Measurements from ENCODE around the gene TMEM26. TPM values are rescaled to one million over a fixed set of nuclear protein-coding genes. Genes with fewer than 3 reads are reported as not detected.

The TMEM26 gene
- total and polyA plus RNA-seq, 12 donors: 0.06 to 0.88 (median 0.32) TPM

DNA sequence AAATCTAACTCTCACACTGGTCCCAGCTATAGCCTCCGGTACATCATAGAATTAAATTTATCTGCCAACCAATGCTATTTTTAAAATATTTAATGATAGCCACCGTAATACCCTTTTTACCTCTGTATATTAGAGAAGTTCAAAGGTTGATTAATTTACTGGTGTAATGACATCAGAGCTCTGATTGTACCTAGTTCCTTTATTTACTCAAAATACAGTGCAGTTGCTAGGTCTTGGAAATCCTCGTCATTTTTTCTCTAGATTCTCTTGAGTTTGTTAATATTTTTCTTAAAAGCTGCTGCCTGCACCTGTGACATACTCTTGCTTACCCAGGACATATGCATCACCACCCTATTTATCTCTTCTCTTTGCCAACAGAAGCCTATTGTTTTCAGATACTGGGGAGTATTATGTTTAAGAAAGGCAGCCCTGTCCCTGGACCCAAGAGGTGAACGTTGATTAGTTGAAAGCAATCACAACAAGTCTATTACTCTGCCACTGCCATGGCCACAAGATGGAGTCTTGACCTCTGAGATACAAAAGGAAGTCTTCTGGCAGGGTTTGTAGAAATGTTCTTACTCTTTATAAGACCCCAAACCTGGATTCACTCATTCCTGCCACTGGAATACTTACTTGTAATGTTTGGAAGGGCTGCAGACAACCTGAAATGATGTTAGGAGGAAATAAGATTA lies 25.6 kb upstream of the TMEM26 start:
- ATAC-seq: no peak
- 77% methylated on average over 4 of the region's 4 CpGs for WGBS, 2 donors
- intact Hi-C loops (cut with DNase I): no loop called here

DNA sequence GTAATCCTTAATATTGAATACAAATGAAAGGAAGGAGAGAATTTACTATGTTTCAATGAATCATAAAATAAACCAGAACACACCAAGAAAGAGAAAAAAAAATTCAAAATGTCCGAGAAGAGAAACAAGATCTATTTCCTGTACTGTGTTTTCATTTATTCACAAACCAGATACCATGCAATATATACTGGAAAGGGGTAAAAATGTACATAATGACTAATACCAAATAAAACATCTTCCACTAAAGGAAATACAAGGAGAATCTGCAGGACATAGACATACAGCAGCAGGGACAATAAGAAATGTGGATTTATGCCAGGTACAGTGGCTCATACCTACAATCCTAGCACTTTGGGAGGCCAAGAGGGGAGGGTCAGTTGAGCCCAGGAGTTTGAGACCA lies 24.3 kb upstream of the TMEM26 start:
- H3K27me3 ChIP-seq: no peaks in the 10 kb centered on the region
- H3K9me3 ChIP-seq: no peaks in the 10 kb centered on the region
- TF ChIP-seq, protein P1, sequence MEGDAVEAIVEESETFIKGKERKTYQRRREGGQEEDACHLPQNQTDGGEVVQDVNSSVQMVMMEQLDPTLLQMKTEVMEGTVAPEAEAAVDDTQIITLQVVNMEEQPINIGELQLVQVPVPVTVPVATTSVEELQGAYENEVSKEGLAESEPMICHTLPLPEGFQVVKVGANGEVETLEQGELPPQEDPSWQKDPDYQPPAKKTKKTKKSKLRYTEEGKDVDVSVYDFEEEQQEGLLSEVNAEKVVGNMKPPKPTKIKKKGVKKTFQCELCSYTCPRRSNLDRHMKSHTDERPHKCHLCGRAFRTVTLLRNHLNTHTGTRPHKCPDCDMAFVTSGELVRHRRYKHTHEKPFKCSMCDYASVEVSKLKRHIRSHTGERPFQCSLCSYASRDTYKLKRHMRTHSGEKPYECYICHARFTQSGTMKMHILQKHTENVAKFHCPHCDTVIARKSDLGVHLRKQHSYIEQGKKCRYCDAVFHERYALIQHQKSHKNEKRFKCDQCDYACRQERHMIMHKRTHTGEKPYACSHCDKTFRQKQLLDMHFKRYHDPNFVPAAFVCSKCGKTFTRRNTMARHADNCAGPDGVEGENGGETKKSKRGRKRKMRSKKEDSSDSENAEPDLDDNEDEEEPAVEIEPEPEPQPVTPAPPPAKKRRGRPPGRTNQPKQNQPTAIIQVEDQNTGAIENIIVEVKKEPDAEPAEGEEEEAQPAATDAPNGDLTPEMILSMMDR (IDR thresholded peaks at IDR 0.05): no peak
- no peak for DNase-seq
- peaks cover 0 to 9% (median 0%) of the 10 kb centered on the region in 9 donors for H3K4me1 ChIP-seq
- no peak overlapping the region for H3K4me3 ChIP-seq
- WGBS, 2 donors: 74 to 76% methylated on average over 1 of the region's 1 CpG
- no peaks in the 10 kb centered on the region for H3K36me3 ChIP-seq
- no peak overlapping the region for H3K27ac ChIP-seq
- intact Hi-C loops (cut with DNase I): no loop called here
- ATAC-seq: no peak

More for the DNA sequence above, 25.6 kb upstream of the TMEM26 start:
- no peaks in the 10 kb centered on the region for H3K36me3 ChIP-seq
- TF ChIP-seq, protein P1 (IDR thresholded peaks at IDR 0.05): no peak
- no peaks in the 10 kb centered on the region for H3K4me1 ChIP-seq
- no peak overlapping the region for H3K4me3 ChIP-seq
- peaks cover 0 to 6% (median 0%) of the 10 kb centered on the region in 7 donors for H3K27me3 ChIP-seq
- H3K27ac ChIP-seq: no peak overlapping the region
- no peak for DNase-seq
- H3K9me3 ChIP-seq: no peaks in the 10 kb centered on the region

DNA sequence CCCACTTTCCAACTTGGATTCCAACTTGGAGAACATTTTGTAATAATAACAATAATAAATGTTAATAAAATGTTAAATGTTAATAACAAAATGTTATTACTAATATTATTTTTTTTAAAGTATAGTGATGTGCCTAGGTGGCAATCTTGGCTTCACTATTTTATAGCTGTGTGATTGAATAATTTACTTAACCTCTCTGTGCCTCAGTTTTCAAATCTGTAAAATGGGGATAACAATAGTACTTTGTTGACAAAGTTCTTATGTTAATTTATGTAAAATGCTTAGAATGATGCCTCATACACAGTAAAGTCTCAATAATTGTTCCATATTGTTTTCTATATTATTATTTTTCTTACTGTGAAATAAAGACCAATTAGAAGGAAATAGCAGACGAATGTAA lies 23.3 kb upstream of the TMEM26 start:
- Histone ChIP-seq H3K4me1 (peaks cover 0 to 9% (median 0%) of the 10 kb centered on the region in 9 donors), H3K9me3 (no peaks in the 10 kb centered on the region), H3K27ac (no peak overlapping the region), H3K36me3 (no peaks in the 10 kb centered on the region), H3K27me3 (no peaks in the 10 kb centered on the region), H3K4me3 (no peak overlapping the region)
- ATAC-seq (no peak), DNase-seq (no peak)
- 89 to 93% methylated on average over 1 of the region's 1 CpG for WGBS, 2 donors
- intact Hi-C loops (cut with DNase I): no loop called here
- TF ChIP-seq, protein P1 (IDR thresholded peaks at IDR 0.05): no peak

DNA sequence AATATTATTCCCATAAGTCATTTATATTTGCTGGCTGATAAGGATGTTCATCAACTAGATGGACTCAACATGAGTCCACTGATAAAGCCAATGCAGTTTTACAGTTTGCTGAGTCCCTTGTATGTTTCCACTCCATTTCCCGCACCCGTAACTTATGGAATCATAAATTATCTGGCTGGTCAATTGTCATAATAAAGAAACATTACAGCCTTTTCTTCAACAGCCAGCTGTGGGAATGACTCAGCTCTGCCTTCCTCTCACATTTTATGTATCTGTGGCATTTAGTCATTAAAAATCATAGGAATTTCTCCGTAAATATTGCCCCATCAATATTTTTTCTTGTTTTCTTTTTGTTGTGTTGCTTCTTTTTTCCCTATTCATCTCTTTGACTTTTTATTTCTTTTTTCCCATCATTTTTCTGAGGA lies 22.3 kb upstream of the TMEM26 start:
- no peak overlapping the region for H3K27ac ChIP-seq
- intact Hi-C loops (cut with DNase I): no loop called here
- no peaks in the 10 kb centered on the region for H3K9me3 ChIP-seq
- no peak for ATAC-seq
- no peak for DNase-seq
- no peak overlapping the region for H3K4me3 ChIP-seq
- TF ChIP-seq, protein P1 (IDR thresholded peaks at IDR 0.05): no peak
- peaks cover 0 to 9% (median 0%) of the 10 kb centered on the region in 9 donors for H3K4me1 ChIP-seq
- H3K36me3 ChIP-seq: no peaks in the 10 kb centered on the region
- WGBS, 2 donors: 86 to 95% methylated on average over 3 of the region's 3 CpGs
- H3K27me3 ChIP-seq: no peaks in the 10 kb centered on the region
